Naive thymus-derived CD4-positive, alpha-beta T cell (primary cell): ENCODE results near the gene RFTN2. TPM values are rescaled to one million over a fixed set of nuclear protein-coding genes. Genes with fewer than 3 reads are reported as not detected.

Experiments used
- ATAC-seq: fragments of 150-1000 bp; cut with Tn5 transposase; 2 replicates; pipeline ENCODE4 v1.10.0; 2021; ENCODE audit warnings: mild to moderate bottlenecking, moderate library complexity
- CTCF ChIA-PET: fragments of 350-600 bp; sonication (Branson Sonifier 250); formaldehyde crosslinking; loops from one replicate; lab custom pipeline; 2021; ENCODE audit warnings: antibody characterized with exemption; lab: Charles Lee
- POLR2A ChIA-PET: fragments of 350-600 bp; sonication (Branson Sonifier 250); formaldehyde crosslinking; loops from one replicate; lab custom pipeline; 2021; ENCODE audit warnings: antibody characterized with exemption, inconsistent platforms; lab: Charles Lee
- DNase-seq, 9 donors: peaks; one replicate each; pipeline versions ENCODE4 v3.0.0 to v3.0.0-alpha.2; 2020 to 2022; ENCODE audit warnings: mixed read lengths in 1 of 9
- H3K27ac ChIP-seq: one replicate; pipeline ENCODE4 v1.7.0; 2013; ENCODE audit warnings: mild to moderate bottlenecking, low read depth, low read length, moderate library complexity
- H3K27me3 ChIP-seq, 2 donors: one replicate each; pipeline ENCODE4 v1.7.0; 2013; ENCODE audit warnings: low read length in 2 of 2, mild to moderate bottlenecking in 2 of 2, moderate library complexity in 2 of 2; ENCODE audit not compliant: control insufficient read depth in 2 of 2, insufficient read depth in 2 of 2
- H3K36me3 ChIP-seq, 3 experiments: 1 replicate in 2 of 3; 2 replicates in 1 of 3; pipeline ENCODE4 v1.7.0; 2013; ENCODE audit warnings: low read length in 3 of 3, mild to moderate bottlenecking in 3 of 3, moderate library complexity in 1 of 3; ENCODE audit not compliant: insufficient read depth in 3 of 3, control insufficient read depth in 2 of 3
- H3K4me1 ChIP-seq, 2 donors: one replicate each; pipeline ENCODE4 v1.7.0; 2013; ENCODE audit warnings: low read length in 2 of 2, mild to moderate bottlenecking in 2 of 2, moderate library complexity in 1 of 2; ENCODE audit not compliant: control insufficient read depth in 2 of 2, insufficient read depth in 2 of 2
- H3K4me3 ChIP-seq: 2 replicates; pipeline ENCODE4 v1.7.0; 2013; ENCODE audit warnings: mild to moderate bottlenecking, low read length
- H3K9me3 ChIP-seq, 3 experiments: 1 replicate in 2 of 3; 2 replicates in 1 of 3; pipeline ENCODE4 v1.7.0; 2013; ENCODE audit warnings: low read length in 3 of 3; ENCODE audit not compliant: control insufficient read depth in 2 of 3
- H3K27ac Mint-ChIP-seq, 9 donors: one replicate each; pipeline ENCODE4 v1.8.0; 2020 to 2022; ENCODE audit warnings: mixed read lengths in 9 of 9, mild to moderate bottlenecking in 8 of 9, moderate library complexity in 5 of 9, inconsistent platforms in 2 of 9
- H3K27me3 Mint-ChIP-seq, 5 donors: one replicate each; pipeline ENCODE4 v1.8.0; 2021 to 2022; ENCODE audit warnings: mixed read lengths in 5 of 5, mild to moderate bottlenecking in 1 of 5
- H3K36me3 Mint-ChIP-seq, 5 donors: one replicate each; pipeline ENCODE4 v1.8.0; 2020 to 2022; ENCODE audit warnings: mixed read lengths in 5 of 5, mild to moderate bottlenecking in 3 of 5, inconsistent platforms in 1 of 5
- H3K4me1 Mint-ChIP-seq, 7 donors: one replicate each; pipeline ENCODE4 v1.8.0; 2020 to 2022; ENCODE audit warnings: mixed read lengths in 7 of 7, mild to moderate bottlenecking in 3 of 7, inconsistent platforms in 1 of 7
- H3K4me3 Mint-ChIP-seq, 10 donors: one replicate each; pipeline ENCODE4 v1.8.0; 2020 to 2022; ENCODE audit warnings: mild to moderate bottlenecking in 10 of 10, mixed read lengths in 10 of 10, moderate library complexity in 6 of 10, inconsistent platforms in 2 of 10
- H3K9me3 Mint-ChIP-seq, 11 donors: one replicate each; pipeline ENCODE4 v1.8.0; 2020 to 2022; ENCODE audit warnings: mixed read lengths in 11 of 11, mild to moderate bottlenecking in 4 of 11, inconsistent platforms in 1 of 11, moderate library complexity in 1 of 11
- intact Hi-C, 2 donors: fragments of 100-400 bp; cut with micrococcal nuclease; formaldehyde crosslinking; loops; one replicate each; pipeline ENCODE4 v1.15.1; 2023
- polyA plus RNA-seq, 2 donors: library from polyadenylated mRNA; unstranded; fragments of 300-500 nt; fragmentation: Illumina TruSeq; gene quantifications; one replicate each; pipeline ENCODE4 v1.2.3, GENCODE V29; 2021
- total RNA-seq, 6 experiments: library from RNA in 5 of 6; stranded (reverse) in 5 of 6; gene quantifications; 1 replicate in 5 of 6; 2 replicates in 1 of 6; pipeline ENCODE4 v1.2.3 and lab custom pipeline; 2021 to 2026

The RFTN2 gene
- total and polyA plus RNA-seq, 7 experiments from 2014 or later, result 0.12 to 0.64 (median 0.21) TPM; not detected in 4

GRCh38 chr2:197601726-197602125 lies 73.7 kb downstream of the RFTN2 start:
- CTCF ChIA-PET, result interaction anchor here (0.7 kb wide), 1 partner anchor 188 kb away, joined by 4 read pairs; no protein-coding TSS in a partner anchor
- no peaks in the 10 kb centered on the region for H3K9me3 Mint-ChIP-seq

GRCh38 chr2:197600306-197600705 lies 75.1 kb downstream of the RFTN2 start:
- Histone ChIP-seq H3K4me3 (no peak overlapping the region), H3K4me1 (no peaks in the 10 kb centered on the region), H3K27ac (no peak overlapping the region), H3K27me3 (no peaks in the 10 kb centered on the region), H3K36me3 (no peaks in the 10 kb centered on the region), H3K9me3 (no peaks in the 10 kb centered on the region)
- no peak for ATAC-seq
- POLR2A ChIA-PET, result interaction anchor here (1.0 kb wide), 1 partner anchor 101 kb away, joined by 5 read pairs; the partner anchor contains the start of genes HSPD1 and HSPE1
- no peak for DNase-seq
- Mint-ChIP-seq H3K4me1 (peaks cover 4 to 6% (median 6%) of the 10 kb centered on the region in 7 donors), H3K36me3 (no peaks in the 10 kb centered on the region), H3K27ac (peak overlapping the region in 1 of 9 donors; percentile 41), H3K4me3 (no peak overlapping the region), H3K27me3 (peaks cover 4 to 22% (median 19%) of the 10 kb centered on the region in 5 donors), H3K9me3 (peaks cover 0 to under 1% (median 0%) of the 10 kb centered on the region in 11 donors)
- CTCF ChIA-PET, result no interaction called here
- intact Hi-C loops, result no loop called here

More at GRCh38 chr2:197601726-197602125, 73.7 kb downstream of the RFTN2 start:
- H3K27ac ChIP-seq, result no peak overlapping the region
- H3K4me3 ChIP-seq, result no peak overlapping the region
- Mint-ChIP-seq H3K27ac (no peak overlapping the region), H3K4me1 (peaks cover 4 to 6% (median 6%) of the 10 kb centered on the region in 7 donors), H3K4me3 (no peak overlapping the region), H3K27me3 (peaks cover 3 to 20% (median 14%) of the 10 kb centered on the region in 5 donors), H3K36me3 (no peaks in the 10 kb centered on the region)
- no peaks in the 10 kb centered on the region for H3K36me3 ChIP-seq
- H3K4me1 ChIP-seq, result no peaks in the 10 kb centered on the region
- intact Hi-C loops, result no loop called here
- POLR2A ChIA-PET, result interaction anchor here (0.6 to 0.7 kb wide), 2 partner anchors 64 to 1431 kb away, joined by 4 to 5 read pairs; no protein-coding TSS in a partner anchor
- DNase-seq (no peak), ATAC-seq (no peak)
- no peaks in the 10 kb centered on the region for H3K27me3 ChIP-seq
- no peaks in the 10 kb centered on the region for H3K9me3 ChIP-seq

GRCh38 chr2:197599285-197599965 lies 76.0 kb downstream of the RFTN2 start:
- peak overlapping the region in 1 of 9 donors; percentile 56 for H3K27ac Mint-ChIP-seq
- Histone ChIP-seq H3K36me3 (no peaks in the 10 kb centered on the region), H3K27ac (no peak overlapping the region), H3K9me3 (no peaks in the 10 kb centered on the region), H3K27me3 (no peaks in the 10 kb centered on the region), H3K4me1 (no peaks in the 10 kb centered on the region), H3K4me3 (no peak overlapping the region)
- CTCF ChIA-PET, result interaction anchor here (0.8 kb wide), 1 partner anchor 115 kb away, joined by 3 read pairs; no protein-coding TSS in a partner anchor
- ATAC-seq (peak; percentile 92), DNase-seq (peak in 7 of 9 donors; percentile 28 to 67 (median 55))
- peaks cover 4 to 6% (median 6%) of the 10 kb centered on the region in 7 donors for H3K4me1 Mint-ChIP-seq
- H3K36me3 Mint-ChIP-seq, result no peaks in the 10 kb centered on the region
- H3K27me3 Mint-ChIP-seq, result peaks cover 6 to 30% (median 19%) of the 10 kb centered on the region in 5 donors
- POLR2A ChIA-PET, result interaction anchor here (1.0 kb wide), 1 partner anchor 100 kb away, joined by 5 read pairs; the partner anchor contains the start of genes HSPD1 and HSPE1
- intact Hi-C loops, result loop anchor here in 1 of 2 donors (1.0 kb wide), 3 partner anchors 84 to 145 kb away; partner anchors contain the start of gene HSPE1
- H3K9me3 Mint-ChIP-seq, result peaks cover 0 to 2% (median 0%) of the 10 kb centered on the region in 11 donors
- H3K4me3 Mint-ChIP-seq, result peak overlapping the region in 8 of 10 donors; percentile 23 to 74 (median 66)

GRCh38 chr2:197598450-197598849 lies 76.9 kb downstream of the RFTN2 start:
- DNase-seq, result no peak
- POLR2A ChIA-PET, result no interaction called here
- H3K4me1 ChIP-seq, result no peaks in the 10 kb centered on the region
- H3K9me3 ChIP-seq, result no peaks in the 10 kb centered on the region
- H3K36me3 ChIP-seq, result no peaks in the 10 kb centered on the region
- no peaks in the 10 kb centered on the region for H3K27me3 ChIP-seq
- no peak overlapping the region for H3K27ac ChIP-seq
- Mint-ChIP-seq H3K4me3 (no peak overlapping the region), H3K4me1 (peaks cover 4 to 6% (median 6%) of the 10 kb centered on the region in 7 donors), H3K27ac (peak overlapping the region in 2 of 9 donors; percentile 13 to 16), H3K9me3 (peaks cover 0 to 2% (median 0%) of the 10 kb centered on the region in 11 donors), H3K36me3 (no peaks in the 10 kb centered on the region), H3K27me3 (peaks cover 6 to 30% (median 19%) of the 10 kb centered on the region in 5 donors)
- no peak for ATAC-seq
- intact Hi-C loops, result no loop called here
- H3K4me3 ChIP-seq, result no peak overlapping the region
- CTCF ChIA-PET, result no interaction called here

GRCh38 chr2:197597166-197597565 lies 78.2 kb downstream of the RFTN2 start:
- ATAC-seq (no peak), DNase-seq (no peak)
- Histone ChIP-seq H3K27ac (no peak overlapping the region), H3K36me3 (no peaks in the 10 kb centered on the region), H3K4me1 (no peaks in the 10 kb centered on the region), H3K4me3 (no peak overlapping the region), H3K9me3 (no peaks in the 10 kb centered on the region), H3K27me3 (no peaks in the 10 kb centered on the region)
- H3K27me3 Mint-ChIP-seq, result peaks cover 6 to 30% (median 19%) of the 10 kb centered on the region in 5 donors
- H3K27ac Mint-ChIP-seq, result no peak overlapping the region
- peaks cover 4 to 6% (median 6%) of the 10 kb centered on the region in 7 donors for H3K4me1 Mint-ChIP-seq
- no peaks in the 10 kb centered on the region for H3K36me3 Mint-ChIP-seq
- no peak overlapping the region for H3K4me3 Mint-ChIP-seq
- ChIA-PET CTCF (no interaction called here), POLR2A (no interaction called here)
- intact Hi-C loops, result no loop called here
- H3K9me3 Mint-ChIP-seq, result peaks cover 0 to 2% (median 0%) of the 10 kb centered on the region in 11 donors

- Histone ChIP-seq H3K36me3 (no peaks in the 10 kb centered on the region), H3K27me3 (no peaks in the 10 kb centered on the region), H3K9me3 (no peaks in the 10 kb centered on the region), H3K4me1 (no peaks in the 10 kb centered on the region), H3K4me3 (no peak overlapping the region), H3K27ac (no peak overlapping the region)
- H3K27me3 Mint-ChIP-seq, result peaks cover 6 to 30% (median 19%) of the 10 kb centered on the region in 5 donors
- H3K27ac Mint-ChIP-seq, result no peak overlapping the region
- peaks cover 4 to 6% (median 6%) of the 10 kb centered on the region in 7 donors for H3K4me1 Mint-ChIP-seq
- H3K36me3 Mint-ChIP-seq, result no peaks in the 10 kb centered on the region
- ChIA-PET POLR2A (no interaction called here), CTCF (no interaction called here)
- peaks cover 0 to 2% (median 0%) of the 10 kb centered on the region in 11 donors for H3K9me3 Mint-ChIP-seq
- no peak for ATAC-seq
- intact Hi-C loops, result no loop called here
- no peak for DNase-seq
- H3K4me3 Mint-ChIP-seq, result no peak overlapping the region
Observed at GRCh38 chr2:197596766-197597165, 78.6 kb downstream of the RFTN2 start.
